OCI-LY7 (cell line): ENCODE data around the gene OSBPL3.

Experiments used
- EZH2phosphoT487 ChIP-seq: fragments of 200-600 bp; sonication (generic); IDR thresholded peaks from 2 replicates; pipeline ENCODE4 v1.6.1; 2018; ENCODE audit warnings: low read depth, borderline replicate concordance, mild to moderate bottlenecking, mixed run types, antibody characterized with exemption, low read length, moderate library complexity, mixed read lengths
- TF ChIP-seq, protein P1 (sequence below): fragments of 200-600 bp; sonication (generic); conservative IDR thresholded peaks from 2 replicates; pipeline ENCODE4 v1.5.1; 2014; ENCODE audit warnings: mild to moderate bottlenecking, antibody characterized with exemption, low read length, moderate library complexity, mixed read lengths

GRCh38 chr7:24828891-24829661 lies 150.9 kb downstream of the OSBPL3 start:
- TF ChIP-seq, protein P1, sequence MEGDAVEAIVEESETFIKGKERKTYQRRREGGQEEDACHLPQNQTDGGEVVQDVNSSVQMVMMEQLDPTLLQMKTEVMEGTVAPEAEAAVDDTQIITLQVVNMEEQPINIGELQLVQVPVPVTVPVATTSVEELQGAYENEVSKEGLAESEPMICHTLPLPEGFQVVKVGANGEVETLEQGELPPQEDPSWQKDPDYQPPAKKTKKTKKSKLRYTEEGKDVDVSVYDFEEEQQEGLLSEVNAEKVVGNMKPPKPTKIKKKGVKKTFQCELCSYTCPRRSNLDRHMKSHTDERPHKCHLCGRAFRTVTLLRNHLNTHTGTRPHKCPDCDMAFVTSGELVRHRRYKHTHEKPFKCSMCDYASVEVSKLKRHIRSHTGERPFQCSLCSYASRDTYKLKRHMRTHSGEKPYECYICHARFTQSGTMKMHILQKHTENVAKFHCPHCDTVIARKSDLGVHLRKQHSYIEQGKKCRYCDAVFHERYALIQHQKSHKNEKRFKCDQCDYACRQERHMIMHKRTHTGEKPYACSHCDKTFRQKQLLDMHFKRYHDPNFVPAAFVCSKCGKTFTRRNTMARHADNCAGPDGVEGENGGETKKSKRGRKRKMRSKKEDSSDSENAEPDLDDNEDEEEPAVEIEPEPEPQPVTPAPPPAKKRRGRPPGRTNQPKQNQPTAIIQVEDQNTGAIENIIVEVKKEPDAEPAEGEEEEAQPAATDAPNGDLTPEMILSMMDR = no peak
- no peak for TF ChIP-seq EZH2phosphoT487
